Activated B cell treated with CpG ODN at 0.5 μM for 24 hours (primary cell): ENCODE measurements around the gene FNBP1L. TPM values are rescaled to one million over a fixed set of nuclear protein-coding genes. Genes with fewer than 3 reads are reported as not detected.
A peak's percentile ranks its signal among the peaks of the same experiment; 100 is the strongest.

Experiments used
- ATAC-seq: fragments of 200-7000 bp; cut with Tn5 transposase; one replicate; pipeline ENCODE4 v1.10.0; 2021; ENCODE audit warnings: low read depth, mild to moderate bottlenecking, moderate library complexity
- CTCF ChIA-PET: fragments of 350-600 bp; sonication (Branson Sonifier 250); formaldehyde crosslinking; loops from one replicate; lab custom pipeline; 2021; ENCODE audit warnings: antibody characterized with exemption; lab: Charles Lee
- POLR2A ChIA-PET: fragments of 350-600 bp; sonication (Branson Sonifier 250); formaldehyde crosslinking; loops from one replicate; lab custom pipeline; 2021; ENCODE audit warnings: antibody characterized with exemption; lab: Charles Lee
- DNase-seq: peaks from one replicate; pipeline ENCODE4 v3.0.0; 2022
- H3K27ac Mint-ChIP-seq: one replicate; pipeline ENCODE4 v1.8.0; 2020; ENCODE audit warnings: mixed read lengths
- H3K27me3 Mint-ChIP-seq: one replicate; pipeline ENCODE4 v1.8.0; 2021; ENCODE audit warnings: mixed read lengths
- H3K36me3 Mint-ChIP-seq: one replicate; pipeline ENCODE4 v1.8.0; 2021; ENCODE audit warnings: low read depth, mixed read lengths
- H3K4me1 Mint-ChIP-seq: one replicate; pipeline ENCODE4 v1.8.0; 2021; ENCODE audit warnings: mixed read lengths
- H3K4me3 Mint-ChIP-seq: one replicate; pipeline ENCODE4 v1.8.0; 2020; ENCODE audit warnings: mild to moderate bottlenecking, mixed read lengths
- H3K9me3 Mint-ChIP-seq: one replicate; pipeline ENCODE4 v1.8.0; 2020; ENCODE audit warnings: mixed read lengths
- CTCF ChIP-seq: fragments of 200-600 bp; IDR thresholded peaks from one replicate; pipeline ENCODE4 v1.8.0; 2022; ENCODE audit warnings: antibody characterized with exemption, mild to moderate bottlenecking
- intact Hi-C: fragments of 100-400 bp; cut with micrococcal nuclease; formaldehyde crosslinking; loops from one replicate; pipeline ENCODE4 v1.15.1; 2024
- total RNA-seq: library from RNA; stranded (reverse); gene quantifications from 2 replicates; pipeline ENCODE4 v1.2.3, GENCODE V29; 2022

The FNBP1L gene
- total RNA-seq, 1 donor from 2014 or later = 3.3 TPM

- Mint-ChIP-seq H3K27ac (no peak overlapping the region), H3K4me1 (peaks cover 23% of the 10 kb centered on the region), H3K27me3 (no peaks in the 10 kb centered on the region), H3K9me3 (peaks cover 2% of the 10 kb centered on the region), H3K36me3 (peaks cover 30% of the 10 kb centered on the region), H3K4me3 (no peak overlapping the region)
- TF ChIP-seq CTCF = no peak
- POLR2A ChIA-PET = no interaction called here
- CTCF ChIA-PET = no interaction called here
- intact Hi-C loops = no loop called here
- DNase-seq (no peak), ATAC-seq (no peak)
These were observed 108.4 kb downstream of the FNBP1L start for GRCh38 chr1:93556291-93556690.

GRCh38 chr1:93559045-93559444 is 111.1 kb downstream of the FNBP1L start:
- H3K4me3 Mint-ChIP-seq = peak overlapping the region; percentile 20
- DNase-seq = no peak
- intact Hi-C loops = no loop called here
- POLR2A ChIA-PET = no interaction called here
- H3K27ac Mint-ChIP-seq = no peak overlapping the region
- peaks cover 2% of the 10 kb centered on the region for H3K9me3 Mint-ChIP-seq
- peaks cover 46% of the 10 kb centered on the region for H3K36me3 Mint-ChIP-seq
- peaks cover 23% of the 10 kb centered on the region for H3K4me1 Mint-ChIP-seq
- ATAC-seq = no peak
- CTCF ChIA-PET = no interaction called here
- no peaks in the 10 kb centered on the region for H3K27me3 Mint-ChIP-seq
- no peak for TF ChIP-seq CTCF

GRCh38 chr1:93559695-93560094 is 111.8 kb downstream of the FNBP1L start:
- CTCF ChIA-PET = interaction anchor here (0.7 kb wide), 1 partner anchor 37 kb away, joined by 4 read pairs; no protein-coding TSS in a partner anchor
- intact Hi-C loops = no loop called here
- H3K4me3 Mint-ChIP-seq = peak overlapping the region; percentile 20
- POLR2A ChIA-PET = interaction anchor here (0.6 kb wide), 1 partner anchor 209 kb away, joined by 8 read pairs; no protein-coding TSS in a partner anchor
- peaks cover 53% of the 10 kb centered on the region for H3K36me3 Mint-ChIP-seq
- H3K4me1 Mint-ChIP-seq = peaks cover 23% of the 10 kb centered on the region
- no peak for TF ChIP-seq CTCF
- no peak overlapping the region for H3K27ac Mint-ChIP-seq
- ATAC-seq = no peak
- no peak for DNase-seq
- H3K27me3 Mint-ChIP-seq = no peaks in the 10 kb centered on the region
- peaks cover 2% of the 10 kb centered on the region for H3K9me3 Mint-ChIP-seq

- Mint-ChIP-seq H3K27ac (no peak overlapping the region), H3K4me3 (no peak overlapping the region), H3K27me3 (no peaks in the 10 kb centered on the region), H3K4me1 (no peaks in the 10 kb centered on the region), H3K36me3 (peaks cover 87% of the 10 kb centered on the region), H3K9me3 (no peaks in the 10 kb centered on the region)
- ATAC-seq = no peak
- TF ChIP-seq CTCF = no peak
- DNase-seq = no peak
- intact Hi-C loops = no loop called here
- POLR2A ChIA-PET = no interaction called here
- CTCF ChIA-PET = interaction anchor here (0.7 kb wide), 1 partner anchor 21 kb away, joined by 3 read pairs; no protein-coding TSS in a partner anchor
These were observed 117.7 kb downstream of the FNBP1L start for GRCh38 chr1:93565496-93566206.

GRCh38 chr1:93566227-93566626 is 118.3 kb downstream of the FNBP1L start:
- ChIA-PET POLR2A (no interaction called here), CTCF (no interaction called here)
- no peak for TF ChIP-seq CTCF
- peaks cover 87% of the 10 kb centered on the region for H3K36me3 Mint-ChIP-seq
- H3K4me1 Mint-ChIP-seq = no peaks in the 10 kb centered on the region
- H3K27me3 Mint-ChIP-seq = no peaks in the 10 kb centered on the region
- no peak overlapping the region for H3K4me3 Mint-ChIP-seq
- H3K9me3 Mint-ChIP-seq = no peaks in the 10 kb centered on the region
- no peak for ATAC-seq
- H3K27ac Mint-ChIP-seq = no peak overlapping the region
- DNase-seq = no peak
- intact Hi-C loops = no loop called here
